ENCODE results near the gene SCNN1G.

Gene SCNN1G

DNA sequence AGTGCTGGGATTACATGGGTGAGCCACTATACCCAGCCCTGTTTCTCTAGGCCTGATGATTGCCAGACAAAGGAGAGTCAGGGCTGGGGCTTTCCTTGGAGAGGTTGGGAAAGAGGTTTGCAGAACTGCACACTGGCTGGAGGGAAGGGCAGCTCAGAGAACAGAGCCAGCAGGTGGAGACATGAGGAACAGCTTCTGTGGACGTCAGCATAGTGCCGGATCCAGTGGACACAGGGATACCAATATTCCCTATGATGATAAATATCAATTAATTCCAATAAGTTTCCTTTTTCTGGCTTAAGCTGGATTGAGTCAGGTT, 76.3 kb downstream of the SCNN1G start:
- TF ChIP-seq, protein P1, sequence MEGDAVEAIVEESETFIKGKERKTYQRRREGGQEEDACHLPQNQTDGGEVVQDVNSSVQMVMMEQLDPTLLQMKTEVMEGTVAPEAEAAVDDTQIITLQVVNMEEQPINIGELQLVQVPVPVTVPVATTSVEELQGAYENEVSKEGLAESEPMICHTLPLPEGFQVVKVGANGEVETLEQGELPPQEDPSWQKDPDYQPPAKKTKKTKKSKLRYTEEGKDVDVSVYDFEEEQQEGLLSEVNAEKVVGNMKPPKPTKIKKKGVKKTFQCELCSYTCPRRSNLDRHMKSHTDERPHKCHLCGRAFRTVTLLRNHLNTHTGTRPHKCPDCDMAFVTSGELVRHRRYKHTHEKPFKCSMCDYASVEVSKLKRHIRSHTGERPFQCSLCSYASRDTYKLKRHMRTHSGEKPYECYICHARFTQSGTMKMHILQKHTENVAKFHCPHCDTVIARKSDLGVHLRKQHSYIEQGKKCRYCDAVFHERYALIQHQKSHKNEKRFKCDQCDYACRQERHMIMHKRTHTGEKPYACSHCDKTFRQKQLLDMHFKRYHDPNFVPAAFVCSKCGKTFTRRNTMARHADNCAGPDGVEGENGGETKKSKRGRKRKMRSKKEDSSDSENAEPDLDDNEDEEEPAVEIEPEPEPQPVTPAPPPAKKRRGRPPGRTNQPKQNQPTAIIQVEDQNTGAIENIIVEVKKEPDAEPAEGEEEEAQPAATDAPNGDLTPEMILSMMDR (IDR thresholded peaks at IDR 0.05; ENCODE audit: low read depth, low read length, missing control alignments), result no peak
- no peak overlapping the region for H3K4me3 ChIP-seq (replicated peaks; ENCODE audit: low read depth, low read length)
- DNase-seq (ENCODE audit: extremely low read depth, low read depth), result no peak
